Epithelial cell of proximal tubule (primary cell): ENCODE results near the gene MAN2B1. TPM values are rescaled to one million over a fixed set of nuclear protein-coding genes. Genes with fewer than 3 reads are reported as not detected.
"Not testable (repeated sequence)": the region's sequence is repeated elsewhere in the genome, so short reads cannot be mapped to it uniquely, and the experiment has no call there.

Source experiments
- DNase-seq: peaks from one replicate; pipeline ENCODE4 v3.0.0-alpha.2; 2011; ENCODE audit warnings: low read depth
- H3K4me3 ChIP-seq: 2 replicates; pipeline ENCODE4 v1.5.1; 2011; ENCODE audit warnings: low read depth, mild to moderate bottlenecking, low read length
- total RNA-seq: library from RNA; depleted of rRNA; stranded (reverse); fragments of >200 nt; gene quantifications from 2 replicates; pipeline ENCODE4 v1.2.3, GENCODE V29; 2015
- TF ChIP-seq, protein P1 (sequence below): conservative IDR thresholded peaks from 2 replicates; pipeline ENCODE4 v1.5.1; 2012; ENCODE audit warnings: low read depth, mild to moderate bottlenecking, low read length

The MAN2B1 gene
- total RNA-seq, 1 donor from 2014 or later: 64.2 TPM

DNA sequence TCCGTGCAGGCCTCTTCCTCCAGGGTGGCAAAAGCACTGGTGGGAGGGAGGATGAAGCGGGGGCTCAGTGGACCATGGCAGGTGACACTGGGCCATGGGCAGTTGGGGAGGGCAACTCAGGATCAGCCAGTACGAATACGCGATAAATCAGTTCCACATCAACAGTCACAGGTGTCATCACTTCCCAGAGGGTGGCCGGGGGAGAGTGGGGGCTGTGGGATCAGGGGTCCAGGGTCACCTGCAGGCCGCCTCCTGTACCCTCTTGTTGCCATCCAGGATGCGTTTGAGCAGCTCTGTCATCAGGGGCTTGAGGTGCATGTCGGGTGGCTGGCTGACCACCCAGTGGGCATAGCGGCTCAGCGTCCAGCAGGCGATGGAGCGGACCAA is 39.8 kb upstream of the MAN2B1 start:
- H3K4me3 ChIP-seq: no peak overlapping the region
- TF ChIP-seq, protein P1, sequence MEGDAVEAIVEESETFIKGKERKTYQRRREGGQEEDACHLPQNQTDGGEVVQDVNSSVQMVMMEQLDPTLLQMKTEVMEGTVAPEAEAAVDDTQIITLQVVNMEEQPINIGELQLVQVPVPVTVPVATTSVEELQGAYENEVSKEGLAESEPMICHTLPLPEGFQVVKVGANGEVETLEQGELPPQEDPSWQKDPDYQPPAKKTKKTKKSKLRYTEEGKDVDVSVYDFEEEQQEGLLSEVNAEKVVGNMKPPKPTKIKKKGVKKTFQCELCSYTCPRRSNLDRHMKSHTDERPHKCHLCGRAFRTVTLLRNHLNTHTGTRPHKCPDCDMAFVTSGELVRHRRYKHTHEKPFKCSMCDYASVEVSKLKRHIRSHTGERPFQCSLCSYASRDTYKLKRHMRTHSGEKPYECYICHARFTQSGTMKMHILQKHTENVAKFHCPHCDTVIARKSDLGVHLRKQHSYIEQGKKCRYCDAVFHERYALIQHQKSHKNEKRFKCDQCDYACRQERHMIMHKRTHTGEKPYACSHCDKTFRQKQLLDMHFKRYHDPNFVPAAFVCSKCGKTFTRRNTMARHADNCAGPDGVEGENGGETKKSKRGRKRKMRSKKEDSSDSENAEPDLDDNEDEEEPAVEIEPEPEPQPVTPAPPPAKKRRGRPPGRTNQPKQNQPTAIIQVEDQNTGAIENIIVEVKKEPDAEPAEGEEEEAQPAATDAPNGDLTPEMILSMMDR: no peak
- no peak for DNase-seq

- no peak for DNase-seq
- no peak overlapping the region for H3K4me3 ChIP-seq
These were observed 39.3 kb upstream of the MAN2B1 start for GRCh38 chr19:12705654-12706331.

GRCh38 chr19:12705169-12705568 is 38.6 kb upstream of the MAN2B1 start:
- DNase-seq: no peak
- no peak overlapping the region for H3K4me3 ChIP-seq
- TF ChIP-seq, protein P1: no peak

More at GRCh38 chr19:12705654-12706331, 39.3 kb upstream of the MAN2B1 start:
- TF ChIP-seq, protein P1: no peak

- H3K4me3 ChIP-seq: no peak overlapping the region
- no peak for DNase-seq
- TF ChIP-seq, protein P1: no peak
These were observed 36.5 kb upstream of the MAN2B1 start for GRCh38 chr19:12703046-12703445.

- TF ChIP-seq, protein P1: no peak
These were observed 35.2 kb upstream of the MAN2B1 start for GRCh38 chr19:12701596-12702282.

DNA sequence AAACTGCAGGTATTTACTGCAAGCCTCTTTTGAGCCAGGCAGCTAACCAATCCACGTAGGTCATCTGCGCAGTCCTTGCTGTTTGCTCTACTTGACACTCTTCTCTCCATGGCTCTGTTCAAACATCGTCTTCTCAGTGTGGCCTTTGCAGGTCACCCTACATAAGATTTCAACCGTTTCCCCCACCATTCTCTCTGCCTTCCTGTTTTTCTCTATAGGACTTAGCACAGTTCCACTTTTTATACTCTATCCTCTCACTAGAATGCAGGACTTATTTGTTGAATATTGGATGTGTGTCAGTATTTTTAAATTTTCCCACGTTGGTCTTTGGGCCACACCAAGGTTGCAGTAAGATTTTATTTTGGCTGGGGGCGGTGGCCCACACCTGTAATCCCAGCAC is 31.6 kb upstream of the MAN2B1 start:
- no peak for DNase-seq
- TF ChIP-seq, protein P1: no peak
- no peak overlapping the region for H3K4me3 ChIP-seq

More at GRCh38 chr19:12701596-12702282, 35.2 kb upstream of the MAN2B1 start:
- no peak overlapping the region for H3K4me3 ChIP-seq
- DNase-seq: no peak

DNA sequence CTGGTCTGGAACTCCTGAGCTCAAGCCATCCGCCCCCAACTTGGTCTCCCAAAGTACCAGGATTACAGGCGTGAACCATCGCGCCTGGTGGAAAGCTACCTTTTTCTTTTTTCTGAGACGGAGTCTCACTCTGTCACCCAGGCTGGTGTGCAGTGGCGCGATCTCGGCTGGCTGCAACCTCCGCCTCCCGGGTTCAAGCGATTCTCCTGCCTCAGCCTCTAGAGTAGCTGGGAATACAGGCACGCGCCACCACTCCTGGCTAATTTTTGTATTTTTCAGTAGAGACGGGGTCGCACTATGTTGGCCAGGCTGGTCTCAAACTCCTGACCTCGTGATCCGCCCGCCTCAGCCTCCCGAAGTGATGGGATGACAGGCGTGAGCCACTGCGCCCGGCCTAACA is 30.9 kb upstream of the MAN2B1 start:
- H3K4me3 ChIP-seq: not testable (repeated sequence)

More for the DNA sequence above, 30.9 kb upstream of the MAN2B1 start:
- DNase-seq: not testable (repeated sequence)
